MM.1S (cell line): ENCODE data around the gene TMEM9.

ENCODE experiments used
- DNase-seq: peaks from one replicate; pipeline ENCODE4 v3.0.0-alpha.2; 2015
- H2AFZ ChIP-seq: fragments of 300-600 bp; sonication (generic); 2 replicates; pipeline ENCODE4 v1.6.0; 2016; ENCODE audit warnings: antibody characterized with exemption, low read length
- H3F3A ChIP-seq: fragments of 300-600 bp; sonication (generic); 2 replicates; pipeline ENCODE4 v1.6.1; 2016; ENCODE audit warnings: mild to moderate bottlenecking, antibody characterized with exemption, low read length, moderate library complexity, mixed read lengths; ENCODE audit not compliant: insufficient read depth
- H3K27ac ChIP-seq: fragments of 300-600 bp; sonication (generic); 2 replicates; pipeline ENCODE4 v1.5.1; 2016; ENCODE audit warnings: mild to moderate bottlenecking, low read length
- H3K27me3 ChIP-seq: fragments of 300-600 bp; sonication (generic); replicated peaks from 2 replicates; pipeline ENCODE4 v1.6.0; 2016; ENCODE audit warnings: low read length; ENCODE audit not compliant: insufficient read depth
- H3K36me3 ChIP-seq: fragments of 300-600 bp; sonication (generic); replicated peaks from 2 replicates; pipeline ENCODE4 v1.6.1; 2016; ENCODE audit warnings: mild to moderate bottlenecking, low read length, mixed read lengths; ENCODE audit not compliant: insufficient read depth
- H3K4me1 ChIP-seq: fragments of 300-600 bp; sonication (generic); 2 replicates; pipeline ENCODE4 v1.6.1; 2016; ENCODE audit warnings: low read length, mixed read lengths
- H3K4me2 ChIP-seq: fragments of 300-600 bp; sonication (generic); 2 replicates; pipeline ENCODE4 v1.6.0; 2016; ENCODE audit warnings: low read depth, low read length
- H3K4me3 ChIP-seq: fragments of 300-600 bp; sonication (generic); 2 replicates; pipeline ENCODE4 v1.5.1; 2016; ENCODE audit warnings: low read length, mixed read lengths
- H3K79me2 ChIP-seq: fragments of 300-600 bp; sonication (generic); 2 replicates; pipeline ENCODE4 v1.6.1; 2016; ENCODE audit warnings: mixed run types, low read length, mixed read lengths
- H3K9ac ChIP-seq: fragments of 300-600 bp; sonication (generic); 2 replicates; pipeline ENCODE4 v1.6.1; 2016; ENCODE audit warnings: low read length, mixed read lengths
- H3K9me2 ChIP-seq: fragments of 300-600 bp; sonication (generic); replicated peaks from 2 replicates; pipeline ENCODE4 v1.6.1; 2016; ENCODE audit warnings: mild to moderate bottlenecking, low read length, mixed read lengths; ENCODE audit not compliant: insufficient read depth
- H3K9me3 ChIP-seq: fragments of 300-600 bp; sonication (generic); replicated peaks from 2 replicates; pipeline ENCODE4 v1.6.1; 2016; ENCODE audit warnings: mild to moderate bottlenecking, low read length, mixed read lengths; ENCODE audit not compliant: insufficient read depth
- H4K20me1 ChIP-seq: fragments of 300-600 bp; sonication (generic); 2 replicates; pipeline ENCODE4 v1.6.1; 2016; ENCODE audit warnings: mild to moderate bottlenecking, low read length, moderate library complexity, mixed read lengths; ENCODE audit not compliant: insufficient read depth
- CTCF ChIP-seq: fragments of 300-600 bp; sonication (generic); IDR thresholded peaks from 2 replicates; pipeline ENCODE4 v1.5.1; 2016; ENCODE audit warnings: antibody characterized with exemption, low read length, mixed read lengths
- EZH2 ChIP-seq: fragments of 300-600 bp; sonication (generic); optimal IDR thresholded peaks from 2 replicates; pipeline ENCODE3; 2017; ENCODE audit warnings: low read depth, mild to moderate bottlenecking, antibody characterized with exemption, low read length, mixed read lengths
- EZH2phosphoT487 ChIP-seq: fragments of 300-600 bp; sonication (generic); IDR thresholded peaks from 2 replicates; pipeline ENCODE4 v1.6.1; 2018; ENCODE audit warnings: antibody characterized with exemption, low read length

The TMEM9 gene

DNA sequence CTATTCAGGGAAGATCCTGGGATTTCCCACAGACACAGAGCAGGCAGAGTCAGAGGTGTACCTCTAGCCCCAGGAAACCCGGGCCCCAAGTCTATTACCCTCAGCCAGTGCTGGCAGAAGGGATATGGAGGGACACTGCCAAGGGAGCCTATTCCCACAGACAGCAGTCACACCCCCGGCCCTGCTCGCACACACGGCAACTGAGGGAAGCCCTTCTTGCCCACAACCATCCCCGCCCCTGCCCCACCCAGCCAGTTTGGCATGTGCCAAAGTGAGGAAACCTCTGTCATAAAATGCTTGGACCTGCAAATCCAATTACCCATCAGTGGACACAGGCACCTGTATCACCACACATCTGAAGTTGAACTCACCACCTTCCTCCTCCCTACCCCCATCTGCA lies 48.6 kb downstream of the TMEM9 start:
- H3K9ac ChIP-seq: no peak overlapping the region
- no peaks in the 10 kb centered on the region for H3K9me3 ChIP-seq
- H3K4me2 ChIP-seq: no peak overlapping the region
- no peak overlapping the region for H3K4me3 ChIP-seq
- H3K27me3 ChIP-seq: no peaks in the 10 kb centered on the region
- no peak overlapping the region for H3K27ac ChIP-seq
- no peaks in the 10 kb centered on the region for H3K9me2 ChIP-seq
- no peaks in the 10 kb centered on the region for H3F3A ChIP-seq
- H2AFZ ChIP-seq: no peak overlapping the region
- no peaks in the 10 kb centered on the region for H3K79me2 ChIP-seq
- TF ChIP-seq EZH2: no peak
- TF ChIP-seq CTCF: no peak
- no peak for TF ChIP-seq EZH2phosphoT487
- H3K36me3 ChIP-seq: no peaks in the 10 kb centered on the region
- H4K20me1 ChIP-seq: no peaks in the 10 kb centered on the region
- H3K4me1 ChIP-seq: no peaks in the 10 kb centered on the region
- DNase-seq: no peak

DNA sequence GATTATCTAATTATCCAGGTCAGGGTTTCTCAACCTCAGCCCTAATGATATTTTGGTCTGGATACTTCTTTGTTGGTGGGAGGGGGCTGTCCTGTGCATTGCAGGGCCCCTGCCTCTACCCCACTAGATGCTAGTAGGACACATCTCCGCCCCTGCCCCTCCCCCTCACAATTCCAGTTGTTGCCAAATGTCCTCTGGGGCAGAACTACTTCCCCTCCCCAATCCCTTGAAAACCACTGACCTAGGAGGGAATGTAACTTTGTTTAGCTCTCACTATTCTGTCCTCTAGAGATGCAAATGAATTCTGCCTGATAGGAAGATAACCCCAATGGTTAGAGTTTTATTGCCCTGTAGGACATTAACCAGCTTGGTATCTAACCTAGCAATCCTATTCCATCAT lies 50.1 kb downstream of the TMEM9 start:
- H2AFZ ChIP-seq: no peak overlapping the region
- no peaks in the 10 kb centered on the region for H4K20me1 ChIP-seq
- H3K4me2 ChIP-seq: no peak overlapping the region
- no peaks in the 10 kb centered on the region for H3K27me3 ChIP-seq
- H3K4me1 ChIP-seq: no peaks in the 10 kb centered on the region
- no peak for DNase-seq
- H3K9ac ChIP-seq: no peak overlapping the region
- no peaks in the 10 kb centered on the region for H3K9me3 ChIP-seq
- no peak for TF ChIP-seq EZH2
- no peak for TF ChIP-seq EZH2phosphoT487
- TF ChIP-seq CTCF: no peak
- no peaks in the 10 kb centered on the region for H3K79me2 ChIP-seq
- H3K9me2 ChIP-seq: no peaks in the 10 kb centered on the region
- no peaks in the 10 kb centered on the region for H3K36me3 ChIP-seq
- H3K4me3 ChIP-seq: no peak overlapping the region
- no peak overlapping the region for H3K27ac ChIP-seq
- no peaks in the 10 kb centered on the region for H3F3A ChIP-seq

DNA sequence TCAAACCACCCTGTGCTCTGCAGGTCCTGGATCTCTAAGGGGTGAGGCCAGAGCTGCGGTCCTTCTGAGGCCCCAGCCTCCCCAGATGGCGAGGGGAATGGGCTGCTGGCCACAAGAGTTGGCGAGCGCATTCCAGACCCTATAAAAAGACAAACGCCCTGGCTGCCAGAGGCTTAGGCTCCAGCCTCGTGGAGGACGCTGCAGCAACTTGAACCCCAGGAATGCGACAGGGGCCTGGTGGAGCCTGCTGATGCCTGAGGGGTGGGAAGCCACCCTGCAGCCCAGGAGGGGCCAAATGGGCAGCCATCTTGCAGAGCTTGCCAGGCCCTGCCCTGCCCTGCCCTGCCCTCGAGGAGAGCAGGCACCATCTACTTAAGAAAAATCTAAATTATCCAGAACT lies 50.6 kb downstream of the TMEM9 start:
- H3K36me3 ChIP-seq: no peaks in the 10 kb centered on the region

More for the DNA sequence above, 50.6 kb downstream of the TMEM9 start:
- H3K27ac ChIP-seq: no peak overlapping the region
- DNase-seq: no peak
- no peaks in the 10 kb centered on the region for H3F3A ChIP-seq
- no peak overlapping the region for H2AFZ ChIP-seq
- H3K4me3 ChIP-seq: no peak overlapping the region
- H3K27me3 ChIP-seq: no peaks in the 10 kb centered on the region
- H3K79me2 ChIP-seq: no peaks in the 10 kb centered on the region
- no peak overlapping the region for H3K9ac ChIP-seq
- TF ChIP-seq EZH2: no peak
- no peak for TF ChIP-seq CTCF
- no peak for TF ChIP-seq EZH2phosphoT487
- H3K4me1 ChIP-seq: no peaks in the 10 kb centered on the region
- H3K9me3 ChIP-seq: no peaks in the 10 kb centered on the region
- no peaks in the 10 kb centered on the region for H4K20me1 ChIP-seq
- H3K4me2 ChIP-seq: no peak overlapping the region
- no peaks in the 10 kb centered on the region for H3K9me2 ChIP-seq
